Stimulated activated CD8-positive, alpha-beta memory T cell treated with anti-CD3 and anti-CD28 coated beads, Interleukin-7, amount 100 ng/mL, for 48 hours (primary cell): Measurements from ENCODE around the gene OR6B1.

Source experiments
- DNase-seq, 2 donors: peaks; one replicate each; pipeline ENCODE4 v3.0.0-alpha.2; 2020; ENCODE audit warnings: low read depth in 1 of 2; ENCODE audit errors: extremely low read depth in 1 of 2

The OR6B1 gene

GRCh38 chr7:144000020-144000419, at the start of gene OR6B1:
Gene OR6B1 (plus strand): TSS chr7:144000320. CDS start chr7:144003997, 3,677 bp downstream.
- DNase-seq, result no peak

DNA sequence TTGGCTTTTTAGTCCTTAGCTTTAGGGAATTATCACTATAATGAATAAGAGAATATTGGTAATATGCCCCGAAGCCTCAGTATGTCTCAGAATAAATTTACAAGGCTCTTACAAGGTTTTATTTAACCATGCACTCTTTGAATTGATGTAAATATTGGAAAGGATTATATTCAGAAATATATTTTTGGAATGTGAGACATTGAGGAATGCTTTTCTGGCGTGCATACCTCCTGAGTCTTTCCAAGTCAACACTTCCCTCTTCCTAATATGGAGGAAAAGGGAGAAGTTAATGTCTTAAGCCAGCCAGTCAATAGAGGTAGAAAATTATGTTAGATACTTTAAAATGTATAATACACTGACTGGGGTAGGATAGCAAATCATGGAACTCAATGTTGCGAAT, 46.7 kb upstream of the OR6B1 start:
- no peak for DNase-seq

DNA sequence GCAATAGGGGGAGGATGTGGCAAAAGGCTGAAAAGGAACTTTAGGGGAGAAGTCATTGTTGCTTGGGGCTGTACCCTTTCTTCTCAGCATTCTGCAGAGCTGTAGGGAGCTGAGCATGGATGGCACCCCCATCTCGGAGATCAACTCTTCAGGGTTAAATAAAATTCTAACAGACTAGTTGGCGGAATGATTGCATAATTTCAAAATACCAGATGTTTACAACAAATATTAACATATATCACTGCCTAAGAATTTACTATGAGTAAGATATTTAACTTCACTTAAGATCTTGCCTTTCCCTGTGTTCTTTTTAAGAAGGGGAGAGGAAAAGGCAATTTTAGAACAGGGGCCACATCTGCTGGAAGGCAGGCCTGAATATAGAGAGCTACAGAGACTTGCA, 46.0 kb upstream of the OR6B1 start:
- no peak for DNase-seq

DNA sequence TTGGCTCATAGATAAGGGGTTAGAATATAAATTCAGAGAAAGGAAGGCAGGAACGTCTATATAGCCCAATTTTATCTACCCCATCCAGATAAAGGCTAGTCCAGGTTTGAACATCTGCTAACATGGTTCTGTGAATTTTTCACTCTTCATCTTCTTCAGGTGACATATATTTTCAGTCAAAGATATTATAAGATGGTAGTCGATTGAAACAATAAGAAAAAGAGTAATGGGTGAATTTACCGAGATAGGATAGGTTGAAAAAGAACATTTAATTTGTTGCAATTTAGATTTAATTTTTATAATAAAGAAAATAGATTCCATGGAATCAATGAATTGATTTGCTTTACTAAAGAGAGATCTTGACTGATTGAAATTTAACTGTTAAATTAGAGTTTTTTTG, 45.6 kb upstream of the OR6B1 start, which contains the start of gene OR2F1:
TSS of gene OR2F1 (plus strand) at position 301 of the 400 bp plus-strand sequence. CDS start 5,127 bp downstream, outside the sequence.
- DNase-seq, result no peak

DNA sequence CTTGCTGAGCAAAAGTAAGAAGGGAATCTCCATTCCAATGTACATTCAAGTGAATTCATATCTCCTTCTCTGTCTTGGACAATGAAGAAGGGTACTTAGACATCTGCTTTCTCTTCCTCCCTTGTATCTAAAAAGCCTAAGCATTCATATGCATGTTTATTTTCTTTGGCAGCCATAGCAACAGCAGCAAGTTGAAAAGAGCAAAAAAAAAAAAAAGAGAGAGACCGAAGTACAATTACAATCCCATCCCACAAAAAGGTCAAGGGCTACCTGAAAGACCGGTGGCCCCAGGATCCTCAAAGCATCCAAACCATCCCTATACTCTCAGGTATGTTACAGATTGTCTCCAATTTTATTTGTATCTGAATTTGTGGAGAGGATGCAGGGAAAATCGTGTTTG, 41.3 kb upstream of the OR6B1 start:
- no peak for DNase-seq

DNA sequence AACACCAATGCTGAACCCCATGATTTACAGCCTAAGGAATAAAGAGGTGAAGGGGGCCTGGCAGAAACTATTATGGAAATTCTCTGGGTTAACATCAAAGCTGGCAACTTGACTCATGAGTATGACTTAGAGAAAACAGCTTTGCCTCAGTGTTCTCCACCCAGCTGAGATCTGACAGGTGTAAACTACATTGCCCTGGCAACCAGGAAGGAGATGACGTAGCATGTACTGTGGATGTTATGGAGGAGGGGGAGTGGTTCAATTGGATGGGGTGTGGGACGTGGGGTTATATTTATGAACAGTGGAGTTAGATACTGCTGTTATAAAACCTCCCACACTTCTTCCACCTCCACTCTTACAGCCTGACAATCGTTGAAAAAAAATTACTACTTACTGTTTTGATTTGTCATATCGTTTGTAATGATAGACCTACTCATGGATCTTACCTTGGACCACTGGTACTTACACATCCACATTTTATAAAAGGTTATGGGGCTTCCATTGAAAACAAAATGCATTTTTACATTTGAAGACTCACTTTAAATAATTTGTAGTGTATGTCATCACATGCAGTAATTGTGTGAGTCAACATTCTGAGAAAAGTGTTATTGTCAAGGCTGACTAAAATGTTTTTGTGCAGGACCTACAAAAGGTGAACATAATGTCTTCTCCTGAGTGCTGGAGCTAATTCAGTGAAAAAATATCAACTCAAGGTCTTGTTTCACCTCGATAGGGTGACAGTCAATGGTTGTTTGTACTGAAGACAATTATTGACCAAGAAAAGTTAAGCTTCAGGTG, 39.1 kb upstream of the OR6B1 start:
- DNase-seq, result no peak

DNA sequence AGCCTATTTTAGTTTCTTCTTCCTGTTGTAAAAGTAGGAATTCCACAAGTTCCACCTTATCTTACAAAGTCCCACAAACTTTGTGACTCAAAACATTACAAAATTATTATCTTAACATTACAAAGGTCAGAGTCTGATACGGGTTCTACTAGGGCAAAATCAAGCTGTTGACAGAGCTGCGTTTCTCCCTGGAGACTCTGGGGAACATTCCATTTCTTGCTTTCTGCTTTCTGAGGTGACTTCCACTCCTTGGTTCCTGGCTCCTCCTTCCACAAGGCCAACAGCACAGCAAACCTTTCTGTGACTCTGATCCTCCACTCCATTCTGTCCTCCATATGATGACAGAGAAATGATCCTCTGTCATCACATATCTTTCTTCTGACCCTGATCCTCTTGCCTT, 34.8 kb upstream of the OR6B1 start:
- no peak for DNase-seq

- no peak for DNase-seq
Observed at GRCh38 chr7:143967398-143967797, 32.7 kb upstream of the OR6B1 start.

DNA sequence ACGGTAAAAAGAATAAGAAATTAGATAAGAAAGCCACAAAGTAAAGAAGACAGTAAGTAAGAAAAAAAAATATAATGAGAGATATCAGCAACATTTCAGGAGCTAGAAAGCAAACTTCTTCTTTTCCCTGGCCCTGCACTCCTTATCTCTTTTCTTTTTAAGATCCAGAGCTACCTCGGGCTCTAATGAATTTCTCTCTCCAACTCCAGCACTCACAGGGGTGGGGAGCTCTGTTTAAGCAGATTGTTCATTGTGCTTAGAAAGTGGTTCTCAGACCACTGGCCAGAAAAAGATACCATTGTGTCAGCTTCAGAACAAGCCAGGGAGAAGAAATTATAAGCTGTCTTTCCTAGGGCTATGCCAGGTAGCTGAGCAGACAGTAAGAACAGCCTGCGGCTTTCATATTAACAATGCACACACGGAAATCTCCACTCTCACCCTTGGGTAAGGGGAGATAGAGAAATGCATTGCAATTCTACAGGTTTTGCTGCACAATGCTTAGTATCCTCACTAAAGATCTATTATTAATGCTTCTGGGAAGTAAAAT, 26.2 kb upstream of the OR6B1 start:
- DNase-seq, result no peak

DNA sequence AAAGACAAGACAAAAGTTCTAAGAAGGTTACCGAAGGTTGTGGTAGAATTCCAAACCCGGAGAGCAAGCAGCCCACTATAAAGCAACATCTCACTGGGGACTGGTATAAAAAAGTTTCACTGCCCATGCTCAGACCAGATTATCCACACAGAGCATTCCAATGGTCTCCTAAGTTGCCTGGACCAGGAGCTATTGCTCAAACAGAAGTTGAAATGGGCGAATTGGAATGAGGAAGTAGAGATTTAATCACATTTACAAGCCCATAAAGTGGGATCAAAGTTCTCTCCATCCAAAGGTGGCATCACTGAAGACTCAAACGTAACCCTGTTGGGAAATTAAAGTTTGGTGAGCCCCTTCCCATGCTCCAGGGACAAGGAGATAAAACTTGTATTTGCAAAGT, 25.7 kb upstream of the OR6B1 start:
- DNase-seq, result no peak

DNA sequence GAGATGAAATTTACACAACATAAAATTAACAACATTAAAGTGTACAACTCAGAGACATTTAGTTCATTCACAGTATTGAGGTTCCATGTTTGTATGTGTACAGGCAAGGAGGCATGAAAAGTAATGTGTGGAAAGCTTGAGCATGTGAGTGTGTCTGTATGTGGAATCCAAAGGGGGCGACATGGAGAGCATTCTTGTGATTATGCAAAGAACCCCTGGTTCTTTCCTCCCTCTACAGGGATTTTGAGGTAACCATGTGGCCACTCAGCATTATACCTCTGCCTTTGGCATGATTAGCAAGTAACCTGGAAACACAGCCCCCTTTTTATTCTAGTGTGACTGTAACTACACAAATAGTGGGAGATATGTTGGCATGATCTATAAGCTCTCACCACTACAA, 24.5 kb upstream of the OR6B1 start:
- no peak for DNase-seq

- DNase-seq, result no peak
Observed at GRCh38 chr7:143978585-143978984, 21.5 kb upstream of the OR6B1 start.

DNA sequence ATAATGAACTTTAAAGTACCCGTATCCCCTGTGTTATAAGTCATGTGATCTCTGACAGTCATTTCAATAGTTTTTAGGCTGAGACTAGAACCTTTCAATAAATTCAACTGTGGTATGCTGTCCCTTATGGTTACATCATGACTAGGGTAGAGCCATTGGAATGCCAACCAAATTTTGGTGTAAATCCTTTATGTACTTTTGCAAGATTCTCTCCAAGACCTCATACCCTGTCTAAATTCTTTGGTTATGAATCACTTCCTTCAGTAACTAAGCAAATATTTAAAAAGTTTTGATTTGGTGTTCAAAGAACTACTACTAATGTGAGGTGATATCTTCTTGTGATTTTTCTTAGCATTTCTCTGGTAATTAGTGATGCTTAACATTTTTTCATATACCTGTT, 20.8 kb upstream of the OR6B1 start:
- DNase-seq, result no peak

GRCh38 chr7:143979998-143980397, 20.1 kb upstream of the OR6B1 start:
- DNase-seq, result no peak

DNA sequence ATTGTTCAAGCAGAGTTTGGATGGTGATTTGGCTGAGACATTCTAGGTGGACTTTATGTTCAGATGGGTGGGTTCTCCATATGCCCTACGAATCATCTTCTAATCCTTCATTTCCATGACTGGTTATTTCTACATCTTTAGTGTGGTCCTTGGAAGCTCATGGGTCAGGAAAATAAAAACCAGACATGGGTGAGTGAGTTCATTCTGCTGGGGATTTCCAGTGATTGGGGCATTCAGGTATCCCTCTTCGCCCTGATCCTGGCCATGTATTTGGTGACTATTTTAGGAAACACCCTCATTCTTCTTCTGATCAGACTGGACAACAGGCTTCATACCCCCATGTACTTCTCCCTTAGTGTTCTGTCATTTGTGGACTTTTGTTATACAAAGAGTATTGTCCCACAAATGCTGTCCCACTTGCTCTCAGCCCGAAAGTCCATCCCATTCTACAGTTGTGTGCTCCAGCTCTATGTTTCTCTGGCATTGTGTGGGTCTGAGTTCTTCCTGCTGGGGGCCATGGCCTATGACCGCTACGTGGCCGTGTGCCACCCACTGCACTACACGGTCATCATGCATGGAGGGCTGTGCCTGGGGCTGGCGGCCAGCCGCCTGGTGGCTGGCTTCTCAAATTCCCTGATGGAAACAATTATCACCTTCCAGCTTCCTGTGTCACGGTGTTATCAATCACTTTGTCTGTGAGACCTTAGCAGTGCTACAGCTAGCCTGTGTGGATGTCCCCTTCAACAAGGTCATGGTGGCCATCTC, 19.2 kb upstream of the OR6B1 start:
- DNase-seq, result no peak

DNA sequence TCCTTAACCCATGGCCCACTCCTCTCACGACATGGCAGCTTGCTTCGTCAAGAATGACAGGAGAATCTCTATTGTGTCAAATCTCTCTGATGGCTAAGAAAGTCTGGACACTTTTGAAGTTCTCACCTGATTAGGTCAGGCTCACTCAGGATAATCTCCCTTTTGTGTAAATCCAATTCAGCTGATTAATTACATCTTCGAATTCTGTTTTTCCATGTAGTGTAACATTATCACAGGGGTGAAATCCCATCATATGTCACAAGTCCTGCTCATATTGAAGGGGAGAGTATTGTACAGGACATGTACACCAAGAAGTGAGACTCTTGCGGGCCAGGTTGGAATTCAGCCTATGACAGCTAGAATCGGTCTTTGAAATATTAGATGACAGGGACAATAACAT, 16.2 kb upstream of the OR6B1 start:
- DNase-seq, result no peak

DNA sequence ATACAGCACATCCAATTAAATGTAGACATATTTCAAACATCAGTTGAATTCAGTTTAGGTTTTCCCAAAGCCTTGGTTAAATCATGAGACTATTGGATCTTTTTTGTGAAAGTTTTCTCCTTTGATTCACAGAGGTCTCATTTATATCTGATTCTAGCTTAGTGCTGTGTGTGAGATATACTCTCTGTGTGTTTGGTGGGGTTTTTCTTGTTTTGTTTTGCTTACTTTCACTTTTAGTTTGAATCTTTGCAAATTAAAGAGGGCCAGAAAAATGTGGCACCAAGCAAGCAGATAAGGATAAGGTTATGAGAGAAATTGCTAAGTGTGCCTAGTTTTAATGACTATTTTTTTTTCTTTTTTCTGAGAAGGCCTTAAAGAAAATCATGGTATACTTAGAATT, 12.6 kb upstream of the OR6B1 start:
- no peak for DNase-seq

GRCh38 chr7:143988976-143989745, 11.0 kb upstream of the OR6B1 start:
- DNase-seq, result no peak

GRCh38 chr7:143992670-143993069, 7.5 kb upstream of the OR6B1 start:
- DNase-seq, result no peak

DNA sequence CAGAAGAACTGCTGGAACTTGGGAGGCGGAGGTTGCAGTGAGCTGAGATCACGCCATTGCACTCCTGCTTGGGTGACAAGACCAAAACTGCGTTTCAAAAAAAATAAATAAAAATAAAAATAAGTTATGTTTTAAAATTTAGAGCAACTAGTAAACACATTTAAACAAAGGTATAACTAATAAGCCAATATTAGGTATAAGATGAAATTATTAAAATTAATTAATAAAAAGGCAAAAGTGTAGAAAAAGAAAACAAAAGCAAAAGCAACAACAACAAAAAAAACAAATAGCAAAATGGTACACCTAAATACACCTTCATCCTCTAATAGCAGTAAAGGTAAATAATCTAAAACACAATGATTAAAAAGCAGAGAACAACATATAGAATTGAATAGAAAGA, 6.2 kb upstream of the OR6B1 start:
- DNase-seq, result no peak

DNA sequence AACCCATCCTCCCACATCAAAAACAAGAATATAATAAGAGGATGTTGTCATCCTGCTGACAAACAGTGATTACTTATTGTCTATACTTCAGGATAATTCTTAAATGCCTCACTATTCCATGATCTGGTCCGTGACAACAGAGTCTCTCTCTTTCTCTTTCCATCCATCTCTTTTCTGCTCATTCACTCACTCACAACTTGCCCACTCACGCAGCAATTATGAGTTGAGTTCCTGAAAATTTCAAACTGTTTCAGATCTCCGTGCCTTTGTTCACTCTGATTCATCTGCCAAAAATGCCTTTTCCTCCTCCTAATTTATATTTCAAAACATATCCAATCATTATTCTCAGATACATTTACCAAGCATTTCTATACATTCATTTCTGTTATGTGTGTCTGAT, 1.4 kb downstream of the OR6B1 start:
- no peak for DNase-seq
